Right lobe of liver (tissue), 6 donors: ENCODE measurements around the gene SH3GLB1. TPM values are rescaled to one million over a fixed set of nuclear protein-coding genes. Genes with fewer than 3 reads are reported as not detected.

Experiments used
- ATAC-seq, 4 donors: fragments of 200-7000 bp; cut with Tn5 transposase; one replicate each; pipeline ENCODE4 v1.9.1; 2020; ENCODE audit warnings: mild to moderate bottlenecking in 4 of 4, moderate library complexity in 4 of 4
- DNase-seq, 3 donors: peaks; one replicate each; pipeline ENCODE4 v3.0.0-alpha.2; 2020
- H3K27ac ChIP-seq, 3 donors: fragments of 200-600 bp; one replicate each; pipeline ENCODE4 v1.8.0; 2022
- H3K27me3 ChIP-seq, 2 donors: fragments of 200-600 bp; one replicate each; pipeline ENCODE4 v1.8.0; 2022
- H3K36me3 ChIP-seq, 4 donors: fragments of 200-600 bp; sonication (generic) in 1 of 4; one replicate each; pipeline versions ENCODE4 v1.5.1 to v1.8.0; 2017 to 2022; ENCODE audit warnings: control low read depth in 1 of 4
- H3K4me1 ChIP-seq, 4 donors: fragments of 200-600 bp; sonication (generic) in 1 of 4; one replicate each; pipeline versions ENCODE4 v1.5.1 to v1.8.0; 2017 to 2022; ENCODE audit warnings: control low read depth in 1 of 4
- H3K4me3 ChIP-seq, 3 donors: fragments of 200-600 bp; one replicate each; pipeline ENCODE4 v1.8.0; 2022
- H3K9me3 ChIP-seq, 4 donors: fragments of 200-600 bp; sonication (generic) in 1 of 4; one replicate each; pipeline versions ENCODE4 v1.5.1 to v1.8.0; 2017 to 2022; ENCODE audit warnings: control low read depth in 1 of 4
- CTCF ChIP-seq, 4 donors: fragments of 200-600 bp in 3 of 4; fragments of 450-650 bp in 1 of 4; IDR thresholded peaks; one replicate each; pipeline versions ENCODE4 v1.5.1 to v1.8.0; 2016 to 2022; ENCODE audit warnings: antibody characterized with exemption in 4 of 4, mild to moderate bottlenecking in 2 of 4
- POLR2A ChIP-seq: fragments of 450-650 bp; IDR thresholded peaks from one replicate; pipeline ENCODE4 v1.6.1; 2017; ENCODE audit warnings: antibody characterized with exemption, mild to moderate bottlenecking
- WGBS: methylation state at CpG from one replicate; pipeline ENCODE4 v1.1.6; 2018; ENCODE audit warnings: low coverage, low lambda C conversion rate; ENCODE audit not compliant: insufficient coverage; ENCODE audit errors: missing lambda C conversion rate; 5-methylcytosine and 5-hydroxymethylcytosine counted together
- intact Hi-C, 2 donors: fragments of 100-400 bp; cut with DNase I; formaldehyde crosslinking; loops; one replicate each; pipeline versions ENCODE4 v1.11.2 to v1.14.1; 2022
- total RNA-seq, 6 experiments: library from RNA; depleted of rRNA in 2 of 6; stranded (reverse); fragments of >200 nt in 2 of 6; fragmentation: NEBNext Ultra II Directional in 3 of 6; extraction: Animal tissue kit (Norgen Biotek cat#: 25700) in 3 of 6; gene quantifications; one replicate each; pipeline versions ENCODE4 v1.1.0 to v1.2.4, GENCODE V29; 2016 to 2023
- donor health status: DM: no; HTN: yes; CAD: no.
- donor health status: DM: no; HTN: no; CAD: no.
- donor health status: DM: no; HTN: no; CAD: no.
- donor health status: DM: no; HTN: yes; CAD: no.
- donor health status: DM: no; HTN: yes; CAD: no.

The SH3GLB1 gene
- total RNA-seq, 6 experiments from 2014 or later = 23.8 to 47.5 (median 29.1) TPM

GRCh38 chr1:86757272-86757984 lies 53.1 kb downstream of the SH3GLB1 start:
- H3K27me3 ChIP-seq = no peaks in the 10 kb centered on the region
- no peak overlapping the region for H3K4me3 ChIP-seq
- TF ChIP-seq POLR2A = no peak
- TF ChIP-seq CTCF (IDR thresholded peaks at IDR 0.05) = no peak
- DNase-seq = no peak
- no peak for ATAC-seq
- H3K4me1 ChIP-seq = no peaks in the 10 kb centered on the region
- H3K27ac ChIP-seq = no peak overlapping the region
- H3K36me3 ChIP-seq = no peaks in the 10 kb centered on the region
- WGBS = 71% methylated on average over 8 of the region's 14 CpGs
- intact Hi-C loops = no loop called here
- no peaks in the 10 kb centered on the region for H3K9me3 ChIP-seq

GRCh38 chr1:86758570-86758969 lies 54.2 kb downstream of the SH3GLB1 start:
- WGBS = 50% methylated on average over 1 of the region's 3 CpGs

GRCh38 chr1:86760199-86760598 lies 55.8 kb downstream of the SH3GLB1 start:
- DNase-seq (no peak), ATAC-seq (no peak)
- no peaks in the 10 kb centered on the region for H3K27me3 ChIP-seq
- H3K9me3 ChIP-seq = no peaks in the 10 kb centered on the region
- no peak overlapping the region for H3K27ac ChIP-seq
- no peaks in the 10 kb centered on the region for H3K36me3 ChIP-seq
- H3K4me3 ChIP-seq = no peak overlapping the region
- no peaks in the 10 kb centered on the region for H3K4me1 ChIP-seq
- intact Hi-C loops = no loop called here
- no peak for TF ChIP-seq POLR2A
- TF ChIP-seq CTCF (IDR thresholded peaks at IDR 0.05) = no peak
- 64% methylated on average over 1 of the region's 1 CpG for WGBS

More at GRCh38 chr1:86758570-86758969, 54.2 kb downstream of the SH3GLB1 start:
- TF ChIP-seq POLR2A (no peak), CTCF (IDR thresholded peaks at IDR 0.05) (no peak)
- ATAC-seq (peak in 2 of 4 donors; percentile 30 to 84), DNase-seq (peak in 1 of 3 donors; percentile 29)
- no peak overlapping the region for H3K4me3 ChIP-seq
- H3K36me3 ChIP-seq = no peaks in the 10 kb centered on the region
- no peak overlapping the region for H3K27ac ChIP-seq
- H3K9me3 ChIP-seq = no peaks in the 10 kb centered on the region
- no peaks in the 10 kb centered on the region for H3K27me3 ChIP-seq
- intact Hi-C loops = no loop called here
- no peaks in the 10 kb centered on the region for H3K4me1 ChIP-seq

GRCh38 chr1:86762336-86762735 lies 58.0 kb downstream of the SH3GLB1 start:
- no peak overlapping the region for H3K4me3 ChIP-seq
- WGBS = 60% methylated on average over 5 of the region's 7 CpGs
- no peaks in the 10 kb centered on the region for H3K4me1 ChIP-seq
- no peak for ATAC-seq
- no peaks in the 10 kb centered on the region for H3K36me3 ChIP-seq
- H3K27ac ChIP-seq = no peak overlapping the region
- intact Hi-C loops = no loop called here
- no peaks in the 10 kb centered on the region for H3K27me3 ChIP-seq
- no peak for TF ChIP-seq POLR2A
- TF ChIP-seq CTCF (IDR thresholded peaks at IDR 0.05) = no peak
- H3K9me3 ChIP-seq = no peaks in the 10 kb centered on the region
- DNase-seq = no peak
